AG08396 (cell line): ENCODE measurements around the gene TCL1A.

ENCODE experiments used
- DNase-seq: peaks from one replicate; pipeline ENCODE4 v3.0.0; 2012; ENCODE audit warnings: low spot score, mixed read lengths

Gene TCL1A

DNA sequence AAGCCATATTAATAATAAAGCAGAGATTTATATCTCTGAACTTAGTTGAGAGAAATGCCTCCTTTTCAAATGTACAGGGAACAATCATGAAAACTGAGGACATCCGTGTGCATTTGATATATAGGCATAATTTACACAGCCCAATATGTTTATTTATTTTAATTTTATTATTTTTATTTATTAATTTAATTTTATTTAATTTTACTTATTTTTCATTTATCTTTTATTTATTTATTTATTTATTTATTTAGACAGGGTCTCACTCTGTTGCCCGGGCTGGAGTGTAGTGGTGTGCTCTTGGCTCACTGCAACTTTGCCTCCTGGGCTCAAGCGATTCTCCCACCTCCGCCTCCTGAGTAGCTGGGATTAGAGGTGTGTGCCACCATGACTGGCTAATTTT, 8.4 kb downstream of the TCL1A start:
- DNase-seq = no peak

DNA sequence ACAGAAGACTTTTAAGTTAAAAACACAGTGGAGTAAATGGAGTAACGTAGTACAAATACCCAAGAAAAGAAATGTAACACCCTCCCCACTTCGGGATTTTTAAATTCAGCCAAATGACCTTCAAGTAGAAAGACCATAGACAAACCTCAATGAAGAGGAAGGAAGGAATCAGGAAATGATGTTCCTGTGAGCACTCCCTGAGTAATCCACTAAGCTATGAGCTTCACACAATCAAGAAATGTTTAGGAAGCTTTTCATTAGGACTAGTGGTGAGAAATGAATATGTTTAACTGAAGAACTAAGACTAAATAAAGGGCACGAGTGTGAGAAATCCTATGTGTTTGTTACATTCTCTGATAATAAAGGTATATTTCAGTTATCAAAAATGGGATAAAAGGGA, 10.1 kb downstream of the TCL1A start:
- DNase-seq = no peak

DNA sequence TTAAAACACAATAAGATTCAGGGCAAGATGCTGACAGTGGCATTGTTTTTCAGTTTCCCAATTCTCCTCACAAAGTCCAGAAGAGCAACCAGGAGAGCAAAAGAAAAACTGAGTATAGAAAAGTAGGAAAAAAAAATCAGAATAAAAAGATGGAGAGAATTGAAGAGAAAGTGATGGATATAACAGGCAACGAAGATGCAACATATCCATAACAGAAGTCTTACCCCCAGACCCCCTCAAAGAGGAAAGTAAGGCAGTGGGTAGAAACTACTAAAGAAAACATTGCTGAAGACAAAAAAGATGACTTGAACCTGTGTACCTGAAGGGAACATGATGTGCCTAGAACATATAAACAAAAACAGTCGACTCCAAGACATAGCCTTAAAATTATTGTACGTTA, 10.6 kb downstream of the TCL1A start:
- DNase-seq = no peak

DNA sequence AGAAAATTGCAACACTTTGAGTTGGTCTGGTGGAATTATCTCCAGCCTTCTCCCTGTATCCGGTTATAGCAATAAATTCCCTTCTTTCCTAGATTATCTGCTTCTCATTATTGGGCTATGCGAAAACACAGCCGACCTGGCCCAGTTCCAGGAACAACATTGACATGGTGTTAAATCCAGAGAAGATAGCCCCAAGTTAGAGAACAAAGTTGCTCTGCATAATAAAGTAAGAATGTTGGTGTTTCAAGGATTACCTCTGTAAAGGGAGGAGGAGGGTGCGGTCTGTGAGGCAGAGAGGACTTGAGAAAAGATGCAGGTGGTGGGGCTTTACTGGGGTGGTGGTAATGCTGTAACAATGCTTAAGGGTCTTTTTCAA, 12.1 kb downstream of the TCL1A start:
- no peak for DNase-seq

DNA sequence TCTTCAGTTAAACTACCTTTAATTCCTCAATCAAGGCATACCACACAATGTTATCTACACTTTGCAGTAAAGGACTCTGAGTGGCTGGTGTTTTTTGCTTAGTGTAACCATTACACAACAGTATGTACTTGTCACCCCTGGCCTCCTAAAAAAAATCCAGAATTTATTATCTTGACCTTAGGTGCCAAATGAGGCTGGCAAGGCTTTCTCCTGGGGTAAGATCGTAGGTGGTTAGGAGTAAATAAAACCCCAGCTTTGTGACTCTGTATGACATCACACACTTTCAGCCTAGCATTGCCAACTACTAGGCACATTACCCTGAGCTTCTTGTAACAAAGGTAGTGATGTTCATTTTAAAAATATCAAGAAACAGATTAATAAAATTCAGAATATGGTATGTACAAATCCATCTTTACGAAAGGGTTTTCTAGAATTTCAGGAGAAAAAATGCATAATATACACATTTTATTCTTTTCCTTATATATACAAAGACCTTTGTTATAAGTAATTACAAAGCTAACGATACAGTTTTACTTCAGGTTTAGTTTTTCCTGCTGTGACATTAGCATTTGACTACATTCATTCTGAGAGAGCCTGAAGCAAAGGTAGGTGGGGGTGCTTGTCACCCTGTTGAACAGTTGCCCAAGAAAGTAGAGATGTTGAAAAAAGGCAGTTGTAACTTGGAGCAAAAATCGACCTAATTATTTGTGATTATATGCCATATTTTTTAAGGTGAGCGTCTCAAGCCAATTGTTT, 13.5 kb downstream of the TCL1A start:
- no peak for DNase-seq

DNA sequence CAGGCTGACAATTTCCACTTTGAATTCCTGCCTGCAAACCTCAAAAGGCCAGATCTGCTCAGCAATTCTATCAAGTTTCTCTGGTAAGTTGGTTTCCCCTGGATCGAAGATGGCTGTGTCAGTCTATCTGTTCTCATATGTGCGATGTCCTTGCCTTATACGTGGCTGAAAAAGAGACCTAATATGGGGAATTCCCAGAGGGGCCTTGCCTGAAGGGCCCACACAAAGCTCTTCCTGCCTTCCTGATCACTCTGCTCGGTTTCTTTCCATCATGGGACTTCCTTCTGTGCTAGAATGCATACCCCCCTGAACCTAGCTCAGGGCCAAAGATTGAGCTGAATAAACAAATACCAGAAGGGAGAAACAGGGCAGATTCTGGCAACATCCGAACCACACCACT, 14.5 kb downstream of the TCL1A start:
- DNase-seq = no peak

DNA sequence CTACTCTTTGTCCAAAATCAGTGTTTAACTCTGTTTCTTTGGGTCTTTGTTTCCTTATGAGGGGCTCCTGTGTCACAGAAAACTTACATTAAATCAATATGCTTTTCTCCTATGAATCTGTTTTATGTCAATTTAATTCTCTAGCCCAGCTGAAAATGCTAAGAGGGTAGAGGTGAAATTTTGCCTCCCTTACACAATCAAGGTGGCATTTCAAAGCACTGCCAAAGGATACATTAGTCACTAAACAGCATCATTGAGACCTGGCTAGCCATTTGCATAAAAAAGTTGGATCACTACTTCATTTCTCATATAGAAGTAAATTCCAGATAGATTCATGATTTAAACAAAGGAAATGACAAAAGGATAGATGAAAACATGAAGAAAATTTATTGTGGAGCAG, 15.6 kb downstream of the TCL1A start:
- DNase-seq = no peak

DNA sequence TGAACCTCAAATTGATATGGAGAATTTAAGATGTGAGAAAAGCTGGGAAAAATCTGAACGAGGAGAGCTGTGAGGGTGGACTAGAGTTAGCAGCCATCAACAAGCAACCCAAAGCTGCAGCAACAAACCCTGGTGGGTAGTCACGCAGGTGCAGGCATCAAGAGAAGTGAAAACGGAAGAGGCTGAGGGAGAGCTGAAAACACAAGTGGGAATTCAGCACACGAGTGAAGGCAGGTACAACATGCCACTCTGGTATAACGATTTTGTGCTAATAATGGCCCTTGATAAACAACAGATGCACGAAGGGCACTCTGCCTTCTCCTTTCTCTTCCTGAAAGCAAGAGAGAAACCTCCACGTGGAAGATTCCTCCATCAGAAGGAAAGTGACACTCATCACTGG, 16.2 kb downstream of the TCL1A start:
- no peak for DNase-seq

DNA sequence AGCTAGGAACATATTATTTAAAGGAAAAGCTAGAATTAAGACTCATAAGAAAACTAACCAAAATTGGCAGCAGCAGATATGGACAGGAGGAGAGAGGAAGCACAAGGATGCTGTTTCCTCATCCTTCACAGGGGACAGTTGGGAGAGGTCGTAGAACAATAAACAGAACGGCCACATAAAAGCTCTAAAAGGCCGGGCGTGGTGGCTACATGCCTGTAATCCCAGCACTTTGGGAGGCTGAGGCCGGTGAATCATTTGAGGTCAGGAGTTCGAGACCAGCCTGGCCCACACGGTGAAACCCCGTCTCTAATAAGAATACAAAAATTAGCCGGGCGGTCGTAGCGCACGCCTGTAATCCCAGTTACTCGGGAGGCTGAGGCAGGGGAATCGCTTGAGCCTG, 17.2 kb downstream of the TCL1A start:
- DNase-seq = no peak

DNA sequence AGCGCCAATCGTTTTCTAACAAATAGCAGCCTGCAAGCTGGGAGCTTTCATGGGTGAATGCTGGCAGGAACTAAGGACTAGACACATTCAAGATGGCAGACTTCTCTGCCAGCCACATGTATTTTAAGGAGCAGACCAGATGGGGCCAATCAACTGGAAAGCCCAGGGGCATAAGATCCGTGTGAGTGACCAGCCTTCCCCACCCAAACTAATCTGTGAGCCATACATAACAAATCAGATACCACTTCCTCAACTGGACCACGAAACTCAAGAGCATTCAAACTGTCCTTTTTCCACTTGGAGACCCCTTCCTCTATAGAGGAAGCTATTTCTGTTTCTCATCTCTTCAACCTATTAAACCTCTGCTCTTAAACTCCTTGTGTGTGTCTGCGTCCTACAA, 18.0 kb downstream of the TCL1A start:
- DNase-seq = no peak

DNA sequence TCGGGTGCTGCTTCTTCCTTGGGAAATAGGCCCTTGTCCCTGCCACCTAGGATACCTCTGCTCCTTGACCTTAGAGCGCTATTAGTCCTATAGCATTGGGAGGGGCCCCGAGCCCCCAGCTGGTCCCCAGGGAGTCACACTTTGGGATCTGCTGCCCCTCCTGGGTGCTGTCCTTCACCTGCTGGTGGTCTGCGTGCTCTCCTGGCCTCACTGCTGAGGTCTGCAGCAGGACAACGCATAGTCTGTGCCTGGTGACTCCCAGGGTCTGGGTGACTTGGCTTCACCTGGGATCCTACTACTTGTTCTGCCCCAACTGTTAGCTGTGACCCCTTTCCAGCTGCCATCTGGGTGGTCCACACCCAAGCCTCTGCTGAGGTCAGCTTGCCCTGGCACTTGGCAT, 18.9 kb downstream of the TCL1A start:
- no peak for DNase-seq

DNA sequence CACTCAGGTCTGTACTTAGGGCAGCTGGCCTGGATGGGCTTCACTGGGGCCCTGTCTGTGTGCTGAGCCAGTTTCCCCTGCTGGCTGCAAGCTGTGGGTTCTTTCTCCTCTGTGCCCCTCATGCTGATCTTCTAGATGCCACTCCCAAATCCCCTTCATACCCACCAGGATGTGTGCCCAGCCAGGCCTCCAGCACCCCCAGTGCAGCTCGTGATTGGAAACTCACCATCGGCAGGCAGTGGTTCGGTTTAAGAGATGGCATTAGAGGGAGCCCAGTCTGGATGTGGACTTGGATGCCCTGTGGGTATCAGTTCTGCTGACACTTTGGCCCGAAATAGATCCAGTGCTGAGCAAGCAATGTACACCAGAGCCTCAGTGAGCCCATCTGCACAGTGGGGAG, 21.8 kb downstream of the TCL1A start:
- no peak for DNase-seq

DNA sequence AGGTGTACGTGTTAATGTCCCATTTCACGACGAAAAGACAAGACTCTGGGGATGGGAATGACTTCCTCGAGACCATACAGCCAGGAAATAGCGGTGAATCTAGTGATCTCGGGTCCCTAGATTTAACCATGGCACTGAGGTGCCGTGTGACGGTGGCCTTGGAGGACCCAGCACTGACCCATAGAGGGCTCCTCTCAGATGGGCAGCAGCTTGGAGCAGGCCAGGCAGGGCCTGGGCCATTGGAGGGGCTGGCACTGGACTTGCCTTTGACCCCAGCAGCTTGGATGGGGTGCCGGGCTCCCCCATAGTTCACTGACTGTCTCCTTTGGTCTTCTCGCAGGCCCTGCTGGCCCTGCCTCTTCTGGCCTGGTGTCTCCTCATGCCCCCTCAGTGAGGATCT, 22.3 kb downstream of the TCL1A start:
- DNase-seq = no peak

DNA sequence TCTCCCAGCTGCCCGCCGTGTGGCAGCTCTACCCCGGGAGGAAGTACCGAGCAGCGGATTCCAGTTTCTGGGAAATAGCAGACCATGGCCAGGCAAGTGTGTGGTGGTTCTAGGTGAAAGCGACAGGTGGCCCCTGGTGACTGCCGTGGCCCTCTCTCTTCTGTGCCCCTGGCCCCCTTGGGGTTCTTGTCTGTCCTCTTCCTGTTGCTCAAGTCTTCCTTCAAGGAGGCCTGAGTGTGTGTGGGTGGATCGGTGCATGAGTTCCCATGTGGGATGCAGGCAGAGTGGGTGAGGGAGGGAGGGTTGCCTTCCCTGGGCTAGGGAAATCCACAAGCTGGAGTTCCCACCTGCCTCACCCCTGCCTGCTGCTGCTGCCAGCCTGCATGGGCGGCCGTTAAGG, 23.1 kb downstream of the TCL1A start:
- DNase-seq = no peak

DNA sequence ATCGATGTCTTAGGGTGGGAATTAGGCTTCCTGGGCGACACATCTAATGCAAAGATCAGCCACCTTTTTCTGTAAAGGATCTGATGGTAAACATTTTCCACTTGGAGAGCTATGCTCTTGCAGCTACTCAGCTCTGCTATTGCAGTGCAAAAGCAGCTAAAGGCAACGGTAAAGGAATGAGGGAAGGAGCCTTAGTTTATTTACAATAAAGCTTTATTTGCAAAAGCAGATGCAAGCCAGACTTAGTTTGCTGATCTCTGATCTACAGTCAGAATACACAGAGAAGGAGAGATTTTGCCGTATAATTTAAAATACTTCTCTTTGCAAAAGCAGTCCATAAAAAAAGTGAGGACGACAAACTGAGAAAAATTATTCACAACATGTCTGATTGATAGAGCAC, 24.5 kb downstream of the TCL1A start:
- DNase-seq = no peak

DNA sequence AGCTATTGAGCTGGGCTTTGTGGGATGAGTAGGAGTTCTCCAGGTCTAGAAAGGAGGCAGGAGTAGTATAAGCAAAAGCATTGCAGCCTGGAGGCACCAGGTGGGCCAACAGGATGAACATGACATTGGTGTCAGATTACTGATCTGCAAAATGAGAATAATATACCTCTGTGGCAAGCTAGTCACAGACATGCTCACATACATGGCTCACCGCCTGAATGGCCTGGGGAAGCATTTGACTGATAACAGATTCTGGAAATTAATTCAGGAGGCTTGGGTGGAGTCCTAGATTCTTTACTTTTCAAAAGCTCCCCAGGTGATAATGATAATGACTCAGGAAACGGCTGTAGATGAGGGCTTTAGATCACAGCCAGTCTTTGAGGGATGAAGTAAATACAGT, 27.0 kb downstream of the TCL1A start:
- no peak for DNase-seq

DNA sequence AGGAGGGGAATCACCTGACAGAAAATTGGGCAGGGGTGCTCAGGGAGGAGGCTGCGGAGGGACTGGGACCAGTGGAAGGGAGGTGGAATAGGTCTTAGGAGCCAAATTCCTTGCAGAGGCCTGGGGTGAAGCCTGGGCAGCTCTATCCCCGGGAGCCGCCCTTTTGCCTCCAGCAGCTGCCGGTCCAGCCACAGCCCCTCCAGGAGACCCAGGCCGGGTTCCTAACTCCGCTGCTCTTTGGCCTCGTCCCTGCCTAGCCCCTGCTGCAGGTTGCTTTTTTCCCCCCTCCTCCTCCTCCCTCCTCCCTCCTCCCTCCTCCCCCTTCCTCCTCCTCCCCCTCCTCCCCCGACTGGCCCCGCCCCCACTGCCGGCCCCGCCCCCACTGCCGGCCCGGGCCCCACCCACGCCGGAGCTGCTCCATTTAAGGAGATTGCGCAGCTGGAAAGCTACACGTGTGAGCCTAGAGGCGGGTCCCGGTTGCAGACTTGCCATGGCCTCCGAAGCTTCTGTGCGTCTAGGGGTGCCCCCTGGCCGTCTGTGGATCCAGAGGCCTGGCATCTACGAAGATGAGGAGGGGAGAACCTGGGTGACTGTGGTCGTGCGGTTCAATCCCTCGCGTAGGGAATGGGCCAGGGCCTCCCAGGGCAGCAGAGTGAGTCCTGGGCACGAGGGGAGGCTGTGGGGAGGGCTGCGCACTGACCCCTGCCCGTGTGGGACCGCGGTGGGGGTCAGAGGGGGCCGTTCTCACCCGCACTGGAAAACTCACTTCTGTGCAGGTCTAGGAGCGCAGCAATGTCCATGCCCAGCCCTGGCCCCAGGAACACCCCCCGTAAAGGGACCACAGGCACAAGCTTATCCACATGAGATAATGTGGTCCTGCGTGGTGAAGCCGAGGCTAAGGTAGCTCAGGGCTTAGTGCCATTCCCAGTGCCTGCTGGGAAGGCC, 27.7 kb downstream of the TCL1A start, which contains the start of gene TCL1B:
TCL1B (plus strand) TSS at position 449 of the 945 bp plus-strand sequence; CDS start at position 491, 42 bp downstream.
- no peak for DNase-seq

DNA sequence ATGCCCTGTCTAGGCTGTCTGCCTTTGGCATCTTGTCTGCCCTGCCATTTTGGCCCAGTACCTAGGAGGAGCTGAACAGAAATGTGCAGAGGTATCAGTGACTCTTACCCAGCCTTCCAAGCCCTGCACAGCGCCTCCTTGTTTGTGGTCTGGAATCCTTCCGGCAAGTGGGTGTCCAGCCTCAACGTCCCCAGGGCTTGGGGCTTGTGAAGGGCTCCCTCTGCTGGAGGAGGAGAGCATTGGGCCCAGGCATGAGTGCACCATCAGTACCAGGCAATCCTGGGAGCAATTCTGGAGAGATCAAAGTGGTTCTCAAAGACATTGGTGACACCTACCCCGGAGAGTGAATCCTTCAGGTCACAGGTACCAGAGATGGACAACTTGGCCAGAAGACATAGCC, 30.1 kb downstream of the TCL1A start:
- peak; percentile 27 for DNase-seq

DNA sequence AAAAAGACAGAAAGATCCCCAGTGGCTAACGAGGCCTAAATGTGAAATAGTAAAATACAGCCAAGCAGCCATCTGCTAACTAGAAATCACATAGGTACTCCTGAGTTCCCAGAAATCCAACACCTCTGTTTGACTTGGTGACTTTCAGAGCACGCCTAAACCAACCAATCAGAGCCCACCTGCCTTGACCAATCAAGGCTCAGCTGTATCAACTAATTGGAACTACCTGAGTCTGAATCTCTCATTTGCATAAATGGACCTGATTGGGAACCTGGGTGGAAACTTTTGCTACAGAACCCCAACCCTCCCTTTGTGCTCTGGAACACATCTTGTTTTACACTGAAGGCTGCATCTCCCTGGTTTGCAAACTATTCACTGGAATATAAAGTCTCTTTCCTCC, 32.8 kb downstream of the TCL1A start:
- DNase-seq = no peak

DNA sequence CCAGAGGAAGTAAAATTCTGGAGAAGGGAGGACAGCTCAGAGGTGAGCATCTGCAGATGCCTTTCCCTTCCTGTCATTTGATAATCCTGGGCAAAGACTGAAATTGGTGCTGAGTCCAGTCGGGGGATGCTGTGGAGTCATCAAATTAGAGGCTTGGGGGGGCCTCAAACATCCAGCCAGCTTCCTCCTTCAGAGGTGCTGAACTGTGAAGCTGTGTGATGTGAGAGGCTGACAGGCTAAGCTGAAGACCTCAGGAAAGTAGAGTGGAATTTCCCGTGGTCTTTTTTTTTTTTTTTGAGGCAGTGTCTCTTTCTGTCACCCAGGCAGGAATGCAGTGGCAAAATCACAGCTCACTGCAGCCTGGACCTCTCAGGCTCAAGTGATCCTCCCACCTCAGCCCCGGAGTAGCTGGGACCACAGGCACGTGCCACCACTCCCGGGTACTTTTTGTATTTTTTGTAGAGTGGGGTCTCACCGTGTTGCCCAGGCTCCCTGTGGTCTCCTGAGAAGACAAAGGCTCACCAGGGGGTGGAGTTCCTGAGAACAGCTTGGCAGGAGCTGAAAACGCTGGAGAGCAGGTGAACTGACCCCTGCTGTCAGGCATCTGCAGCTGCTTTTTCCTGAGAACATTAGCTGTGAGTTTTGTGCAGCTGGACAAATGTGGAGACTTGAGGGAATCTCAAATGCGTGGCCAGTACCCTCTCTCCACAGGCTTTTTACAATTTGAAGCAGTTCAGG, 33.8 kb downstream of the TCL1A start:
- no peak for DNase-seq

DNA sequence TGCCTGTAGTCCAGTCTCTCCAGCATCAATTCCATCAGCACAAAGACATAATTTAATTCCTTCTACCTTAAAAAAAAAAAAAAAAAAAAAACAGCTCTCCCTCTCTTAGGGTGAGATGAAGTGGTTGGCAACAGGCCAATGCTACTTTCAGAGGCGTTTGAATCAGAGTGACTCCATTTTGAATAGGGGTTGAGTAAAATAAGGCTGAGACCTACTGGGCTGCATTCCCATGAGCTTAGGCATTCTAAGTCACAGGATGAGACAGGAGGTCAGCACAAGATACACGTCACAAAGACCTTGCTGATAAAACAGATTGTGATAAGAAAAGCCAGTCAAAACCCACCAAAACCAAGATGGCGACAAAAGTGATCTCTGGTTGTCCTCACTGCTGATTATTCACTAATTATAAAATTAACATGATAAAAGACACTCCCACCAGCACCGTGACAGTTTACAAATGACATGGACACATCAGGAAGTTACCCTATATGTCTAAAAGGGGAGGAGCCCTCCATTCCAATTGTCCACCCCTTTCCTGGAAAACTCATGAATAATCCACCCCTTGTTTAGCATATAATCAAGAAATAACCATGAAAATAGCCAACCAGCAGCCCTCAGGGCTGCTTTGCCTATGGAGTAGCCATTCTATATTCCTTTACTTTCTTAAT, 34.6 kb downstream of the TCL1A start:
- DNase-seq = no peak

DNA sequence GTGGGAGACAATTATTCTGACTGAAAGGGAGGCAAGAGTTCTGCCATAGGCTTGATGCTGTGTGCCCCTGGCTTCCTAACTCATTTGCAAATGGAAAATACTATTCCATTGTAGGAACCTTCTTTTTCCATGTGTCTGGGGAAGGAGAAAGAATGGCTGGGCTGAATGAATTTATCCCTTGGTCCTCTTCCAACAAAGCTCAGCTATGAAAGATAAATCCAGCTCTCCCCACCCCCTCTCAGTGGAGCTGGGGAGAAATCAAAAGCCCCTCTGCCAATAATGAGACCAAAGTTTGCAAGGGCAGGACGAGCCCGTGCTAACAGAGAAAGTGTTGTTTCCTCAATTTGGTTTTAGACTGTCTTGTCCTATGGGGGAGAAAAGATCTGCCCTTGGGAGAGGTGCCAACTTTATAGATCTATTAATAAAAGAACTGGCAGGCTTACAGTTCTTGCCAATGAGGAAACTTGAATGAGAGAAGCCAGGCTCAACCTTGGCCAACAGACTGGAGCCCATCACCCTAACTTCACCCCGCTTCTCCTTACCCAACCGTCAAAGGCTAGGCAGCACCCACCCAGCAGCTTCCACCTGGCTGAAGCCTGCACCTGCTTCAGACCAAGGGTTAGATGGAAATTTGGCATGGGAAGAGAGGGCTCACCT, 36.6 kb downstream of the TCL1A start:
- DNase-seq = no peak
